HL-60 (cell line): ENCODE measurements around the gene ANXA8.
"Not testable (repeated sequence)": the region's sequence is repeated elsewhere in the genome, so short reads cannot be mapped to it uniquely, and the experiment has no call there.

Experiments
- CTCF ChIP-seq: IDR thresholded peaks from one replicate; pipeline ENCODE4 v1.5.1; 2011; ENCODE audit warnings: low read length, control low read depth, inconsistent platforms; ENCODE audit not compliant: insufficient read depth
- POLR2AphosphoS5 ChIP-seq: IDR thresholded peaks from 2 replicates; pipeline ENCODE4 v1.6.1; 2012; ENCODE audit warnings: low read depth
- REST ChIP-seq: IDR thresholded peaks from 2 replicates; pipeline ENCODE4 v1.6.1; 2012; ENCODE audit warnings: low read depth; ENCODE audit not compliant: insufficient replicate concordance

- not testable (repeated sequence) for TF ChIP-seq CTCF, REST, POLR2AphosphoS5
Measured at GRCh38 chr10:47494226-47494625, 10.3 kb upstream of the ANXA8 start.
